Measurements from ENCODE around the gene LRRC3C.

DNA sequence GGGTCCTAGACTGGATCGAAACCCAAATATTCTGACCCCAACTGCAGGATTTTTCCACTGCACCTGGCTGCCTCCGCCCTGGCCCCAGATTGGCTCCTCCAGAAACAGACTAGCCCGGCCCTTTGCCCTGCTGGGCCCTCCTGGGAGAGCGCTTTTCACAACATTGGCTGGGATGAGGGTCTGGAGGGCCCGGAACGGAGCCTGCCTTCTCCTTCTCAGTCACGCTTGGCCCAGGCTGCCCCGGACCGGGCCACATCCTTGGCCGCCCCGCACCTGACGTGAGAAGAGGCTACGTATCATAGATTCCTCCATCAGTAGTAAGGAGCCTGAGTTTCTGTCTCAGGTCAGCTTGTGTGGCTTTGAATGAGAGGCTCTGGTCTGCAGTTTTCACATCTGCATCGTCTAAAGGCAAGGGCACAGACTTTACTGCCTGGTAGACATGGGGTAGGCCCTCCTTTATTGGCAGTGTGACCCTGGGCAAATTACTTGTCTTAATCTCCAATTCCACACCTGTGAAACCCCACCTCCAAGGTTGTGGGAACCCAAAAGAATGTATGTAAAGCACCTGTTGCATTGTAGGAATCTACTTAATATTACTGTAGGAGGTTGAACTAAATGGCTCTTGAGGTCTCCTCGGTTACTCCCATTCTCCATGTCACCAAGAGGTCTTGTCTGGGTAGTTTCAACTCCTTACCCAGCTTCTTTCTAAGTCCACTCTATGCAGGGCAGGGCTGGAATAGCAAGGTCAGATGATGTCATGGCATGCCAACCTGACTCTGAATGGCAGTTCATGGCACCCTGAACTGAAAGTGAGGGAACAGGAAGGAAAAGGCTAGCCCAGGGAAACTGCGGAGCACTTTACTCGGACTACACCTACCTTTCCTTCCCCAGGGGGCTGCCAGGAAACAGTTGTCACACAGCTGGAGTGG lies 661 bp downstream of the LRRC3C start:
- TF ChIP-seq POLR2A (IDR thresholded peaks at IDR 0.05; ENCODE audit: low read depth, low read length), result no peak
- TF ChIP-seq TAF1 (IDR thresholded peaks at IDR 0.05; ENCODE audit: low read depth, low read length), result no peak

Data from GM12891 (cell line).